Smooth muscle cell of the brain vasculature (primary cell): ENCODE results near the gene SLC6A7.
A peak's percentile ranks its signal among the peaks of the same experiment; 100 is the strongest.
"Not testable (repeated sequence)": the region's sequence is repeated elsewhere in the genome, so short reads cannot be mapped to it uniquely, and the experiment has no call there.

ENCODE experiments used
- DNase-seq: peaks from one replicate; pipeline ENCODE4 v3.0.0-alpha.2; 2012; ENCODE audit warnings: low read depth, low spot score

Gene SLC6A7

GRCh38 chr5:150217038-150217437, 27.2 kb downstream of the SLC6A7 start:
- no peak for DNase-seq

GRCh38 chr5:150217873-150218692, 28.2 kb downstream of the SLC6A7 start:
- DNase-seq: peak; percentile 62

GRCh38 chr5:150218693-150219035, 28.8 kb downstream of the SLC6A7 start:
- DNase-seq: no peak

- no peak for DNase-seq
Observed at GRCh38 chr5:150219142-150219541, 29.3 kb downstream of the SLC6A7 start.

- no peak for DNase-seq
Observed at GRCh38 chr5:150219861-150220260, 30.0 kb downstream of the SLC6A7 start.

GRCh38 chr5:150221471-150221870, 31.6 kb downstream of the SLC6A7 start:
- no peak for DNase-seq

- DNase-seq: no peak
Observed at GRCh38 chr5:150222906-150223305, 33.0 kb downstream of the SLC6A7 start.

- DNase-seq: no peak
Observed at GRCh38 chr5:150223474-150223873, 33.6 kb downstream of the SLC6A7 start.

- DNase-seq: no peak
Observed at GRCh38 chr5:150224483-150225027, 34.7 kb downstream of the SLC6A7 start.

GRCh38 chr5:150227036-150227435, 37.2 kb downstream of the SLC6A7 start:
- no peak for DNase-seq

- no peak for DNase-seq
Observed at GRCh38 chr5:150227606-150228273, 37.9 kb downstream of the SLC6A7 start.

GRCh38 chr5:150229571-150229970, 39.7 kb downstream of the SLC6A7 start:
- no peak for DNase-seq

GRCh38 chr5:150230842-150231241, 41.0 kb downstream of the SLC6A7 start:
- DNase-seq: no peak

- DNase-seq: not testable (repeated sequence)
Observed at GRCh38 chr5:150233706-150234105, 43.8 kb downstream of the SLC6A7 start.

GRCh38 chr5:150234576-150235499, 45.0 kb downstream of the SLC6A7 start:
- DNase-seq: no peak

- DNase-seq: no peak
Observed at GRCh38 chr5:150235500-150235854, 45.6 kb downstream of the SLC6A7 start.

- DNase-seq: no peak
Observed at GRCh38 chr5:150236313-150236712, 46.5 kb downstream of the SLC6A7 start.

GRCh38 chr5:150236981-150237754, 47.3 kb downstream of the SLC6A7 start:
- DNase-seq: no peak

- no peak for DNase-seq
Observed at GRCh38 chr5:150238646-150239045, 48.8 kb downstream of the SLC6A7 start.

- no peak for DNase-seq
Observed at GRCh38 chr5:150239099-150239793, 49.4 kb downstream of the SLC6A7 start.

GRCh38 chr5:150239794-150240122, 49.9 kb downstream of the SLC6A7 start:
- no peak for DNase-seq
